GM12878 (cell line): ENCODE measurements around the gene RPS6KA2. TPM values are rescaled to one million over a fixed set of nuclear protein-coding genes. Genes with fewer than 3 reads are reported as not detected.

Experiments
- ATAC-seq: fragments of 200-7000 bp; cut with Tn5 transposase; 3 replicates; pipeline ENCODE4 v1.9.1; 2020; ENCODE audit warnings: mild to moderate bottlenecking, moderate library complexity
- BruUV-seq: library from RNA; stranded (reverse); fragments of 400-500 nt; replicated peaks from 2 replicates; lab custom pipeline; 2021; lab: Mats Ljungman, UMichigan
- CTCF ChIA-PET: fragments of 300-600 bp; sonication (Branson Sonifier 250); formaldehyde crosslinking; extraction: SDS; loops from one replicate; lab custom pipeline; 2021; ENCODE audit warnings: inconsistent platforms; lab: Yijun Ruan, JAX
- POLR2A ChIA-PET: fragments of 350-600 bp; formaldehyde crosslinking; extraction: SDS; loops from one replicate; lab custom pipeline; 2021; ENCODE audit warnings: inconsistent platforms; lab: Charles Lee
- RAD21 ChIA-PET: fragments of 300-600 bp; sonication (Branson Sonifier 250); formaldehyde crosslinking; loops from one replicate; lab custom pipeline; 2023; ENCODE audit warnings: antibody characterized with exemption; ENCODE audit not compliant: unreplicated experiment; lab: Charles Lee
- SMC1A ChIA-PET: fragments of 300-600 bp; sonication (Branson Sonifier 250); formaldehyde crosslinking; loops from one replicate; lab custom pipeline; 2023; ENCODE audit not compliant: unreplicated experiment, uncharacterized antibody; lab: Charles Lee
- DNase-seq: peaks from one replicate; pipeline ENCODE4 v3.0.0-alpha.2; 2011; ENCODE audit warnings: low read depth, low spot score
- FAIRE-seq: peaks from 3 replicates; lab custom pipeline; 2011; peaks lifted over from hg19 to GRCh38; lab: Jason Lieb, UNC
- H2AFZ ChIP-seq: 2 replicates; pipeline ENCODE4 v1.6.0; 2011; ENCODE audit warnings: low read depth, low read length, control low read depth; ENCODE audit not compliant: control insufficient read depth
- H3K27ac ChIP-seq: 2 replicates; pipeline ENCODE4 v1.5.1; 2011; ENCODE audit warnings: control low read depth; ENCODE audit not compliant: control insufficient read depth, insufficient read depth
- H3K27me3 ChIP-seq, 2 experiments: replicated peaks in 1 of 2; 2 replicates each; pipeline versions ENCODE4 v1.6.0 to v1.6.1; 2011; ENCODE audit warnings: low read length in 1 of 2; ENCODE audit not compliant: control insufficient read depth in 2 of 2, insufficient read depth in 2 of 2
- H3K36me3 ChIP-seq, 2 experiments: 2 replicates each; pipeline ENCODE4 v1.5.1; 2011; ENCODE audit warnings: low read length in 1 of 2; ENCODE audit not compliant: control insufficient read depth in 2 of 2, insufficient read depth in 2 of 2
- H3K4me1 ChIP-seq: 2 replicates; pipeline ENCODE4 v1.6.1; 2011; ENCODE audit warnings: mild to moderate bottlenecking, low read length, moderate library complexity, mixed read lengths; ENCODE audit not compliant: control insufficient read depth, insufficient read depth
- H3K4me2 ChIP-seq: 2 replicates; pipeline ENCODE4 v1.6.0; 2011; ENCODE audit warnings: control low read depth; ENCODE audit not compliant: control insufficient read depth, insufficient read depth
- H3K4me3 ChIP-seq: fragments of 200-600 bp; sonication (generic); 2 replicates; pipeline ENCODE4 v1.5.1; 2016
- H3K79me2 ChIP-seq: 2 replicates; pipeline ENCODE4 v1.6.0; 2011; ENCODE audit warnings: low read length; ENCODE audit not compliant: control insufficient read depth, insufficient read depth
- H3K9ac ChIP-seq: 2 replicates; pipeline ENCODE4 v1.8.0; 2011; ENCODE audit warnings: low read length, control low read depth, mixed read lengths; ENCODE audit not compliant: control insufficient read depth, insufficient read depth
- H3K9me3 ChIP-seq: replicated peaks from 3 replicates; pipeline ENCODE4 v1.5.1; 2011; ENCODE audit warnings: mild to moderate bottlenecking, low read length; ENCODE audit not compliant: control insufficient read depth, insufficient read depth
- H4K20me1 ChIP-seq: 2 replicates; pipeline ENCODE4 v1.6.0; 2011; ENCODE audit not compliant: control insufficient read depth, insufficient read depth
- ASH2L ChIP-seq: fragments of 300-600, 200-600 bp; sonication (generic); IDR thresholded peaks from 2 replicates; pipeline ENCODE4 v1.6.1; 2017; ENCODE audit warnings: low read depth, mild to moderate bottlenecking, borderline replicate concordance
- ATF7 ChIP-seq: fragments of 450-650 bp; IDR thresholded peaks from 2 replicates; pipeline ENCODE4 v1.6.1; 2016; ENCODE audit warnings: low read depth, mild to moderate bottlenecking
- CREB1 ChIP-seq: IDR thresholded peaks from 2 replicates; pipeline ENCODE4 v1.6.1; 2012; ENCODE audit warnings: low read depth, mild to moderate bottlenecking, inconsistent platforms
- EED ChIP-seq: sonication (generic); IDR thresholded peaks from 2 replicates; pipeline ENCODE4 v1.6.1; 2016; ENCODE audit warnings: antibody characterized with exemption, low read depth
- IKZF2 ChIP-seq, 2 experiments: fragments of 450-650 bp; IDR thresholded peaks; 2 replicates each; pipeline ENCODE4 v1.6.1; 2017; ENCODE audit warnings: mild to moderate bottlenecking in 2 of 2, moderate library complexity in 2 of 2
- MYB ChIP-seq: fragments of 150-350 bp; IDR thresholded peaks from 2 replicates; pipeline ENCODE4 v1.6.1; 2014; ENCODE audit warnings: mild to moderate bottlenecking, low read depth, low read length, borderline replicate concordance
- NRF1 ChIP-seq: conservative IDR thresholded peaks from 2 replicates; pipeline ENCODE4 v1.6.1; 2011; ENCODE audit warnings: mild to moderate bottlenecking, low read depth, low read length, improper control_type of control experiment
- PBX3 ChIP-seq: IDR thresholded peaks from 2 replicates; pipeline ENCODE4 v1.6.1; 2011; ENCODE audit warnings: mild to moderate bottlenecking, low read depth, low read length, moderate library complexity; ENCODE audit not compliant: insufficient replicate concordance
- STAT3 ChIP-seq: IDR thresholded peaks from 2 replicates; pipeline ENCODE4 v1.6.1; 2011; ENCODE audit warnings: low read depth, low read length, improper control_type of control experiment
- SUPT20H ChIP-seq: IDR thresholded peaks from 2 replicates; pipeline ENCODE4 v1.6.1; 2011; ENCODE audit warnings: low read depth, mild to moderate bottlenecking, low read length, moderate library complexity, borderline replicate concordance; ENCODE audit not compliant: control insufficient read depth
- WGBS: methylation state at CpG from one replicate; pipeline ENCODE4 v1.1.6; 2016; ENCODE audit warnings: low lambda C conversion rate; ENCODE audit not compliant: insufficient replicate concordance, insufficient coverage; ENCODE audit errors: missing lambda C conversion rate; 5-methylcytosine and 5-hydroxymethylcytosine counted together
- in situ Hi-C: fragments of 300-500 bp; cut with MboI; formaldehyde crosslinking; loops from 9 replicates; pipeline ENCODE4 v1.14.3; 2018; ENCODE audit warnings: mixed read lengths
- intact Hi-C: fragments of 100-400 bp; cut with micrococcal nuclease; formaldehyde crosslinking; loops from one replicate; pipeline ENCODE4 v1.14.2; 2022; ENCODE audit not compliant: unreplicated experiment
- polyA plus RNA-seq, 11 experiments: library from polyadenylated mRNA; depleted of rRNA in 4 of 11; unstranded in 6 of 11; stranded (reverse) in 5 of 11; fragments of >200 nt; fragmentation: Nextera tagmentation in 4 of 11; fragmentation: Illumina TruSeq in 1 of 11; extraction: Ambion mirVana in 4 of 11; extraction: Trizol in 1 of 11; gene quantifications; 1 replicate in 1 of 11; 2 replicates in 10 of 11; pipeline versions ENCODE4 v1.2.1 to v1.2.3, GENCODE V29; 2011 to 2016; ENCODE audit warnings: inconsistent platforms in 2 of 11, missing spikeins in 2 of 11, low read depth in 1 of 11
- total RNA-seq, 4 experiments: library from RNA; depleted of rRNA in 3 of 4; stranded (reverse); fragments of >200 nt in 3 of 4; fragmentation: Illumina TruSeq in 1 of 4; extraction: Trizol in 1 of 4; gene quantifications; 2 replicates each; pipeline versions ENCODE4 v1.2.1 to v1.2.3, GENCODE V29; 2013 to 2021
- TF ChIP-seq, protein P1 (sequence below): fragments of 450-650 bp; IDR thresholded peaks from 2 replicates; pipeline ENCODE4 v1.6.1; 2017; ENCODE audit warnings: antibody characterized with exemption, mild to moderate bottlenecking, moderate library complexity
- TF ChIP-seq, protein P2 (sequence below): fragments of 450-650 bp; IDR thresholded peaks from 2 replicates; pipeline ENCODE4 v1.6.1; 2018; ENCODE audit warnings: borderline replicate concordance, mild to moderate bottlenecking; ENCODE audit not compliant: partially characterized antibody
- TF ChIP-seq, protein P3 (sequence below): IDR thresholded peaks from 2 replicates; pipeline ENCODE4 v1.6.1; 2012; ENCODE audit warnings: improper control_type of control experiment, low read depth, low read length; ENCODE audit not compliant: insufficient replicate concordance

RPS6KA2 gene
- total and polyA plus RNA-seq, 10 of the 15 experiments (the other 5 are each of a cell fraction or from before 2014, with no cell fraction given): 0.02 to 1.0 (median 0.22) TPM; not detected in 1

DNA sequence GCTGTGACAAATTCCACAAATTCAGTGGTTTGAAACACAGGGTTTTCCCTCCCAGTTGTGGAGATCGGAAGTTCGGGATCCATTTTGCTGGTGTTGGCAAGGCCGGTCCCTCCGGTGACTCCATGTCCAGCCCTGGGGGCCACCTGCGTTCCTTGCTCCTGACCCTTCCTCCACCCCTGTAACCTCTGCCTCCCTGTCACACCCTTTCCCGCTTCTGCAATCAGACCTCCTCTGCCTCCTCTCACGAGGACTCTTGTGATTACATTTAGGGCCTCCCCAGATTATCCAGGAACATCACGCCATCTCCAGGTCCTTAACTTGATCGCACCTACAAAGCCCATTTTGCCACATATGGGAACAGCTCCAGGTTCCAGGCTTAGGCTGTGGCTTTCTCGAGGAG, 12.5 kb downstream of the RPS6KA2 start:
- RAD21 ChIA-PET: no interaction called here
- DNase-seq: no peak
- TF ChIP-seq IKZF2 (IDR thresholded peaks at IDR 0.05): no peak
- no peak for TF ChIP-seq MYB
- TF ChIP-seq PBX3: no peak
- TF ChIP-seq NRF1: no peak
- no peak for TF ChIP-seq STAT3
- TF ChIP-seq, protein P1, sequence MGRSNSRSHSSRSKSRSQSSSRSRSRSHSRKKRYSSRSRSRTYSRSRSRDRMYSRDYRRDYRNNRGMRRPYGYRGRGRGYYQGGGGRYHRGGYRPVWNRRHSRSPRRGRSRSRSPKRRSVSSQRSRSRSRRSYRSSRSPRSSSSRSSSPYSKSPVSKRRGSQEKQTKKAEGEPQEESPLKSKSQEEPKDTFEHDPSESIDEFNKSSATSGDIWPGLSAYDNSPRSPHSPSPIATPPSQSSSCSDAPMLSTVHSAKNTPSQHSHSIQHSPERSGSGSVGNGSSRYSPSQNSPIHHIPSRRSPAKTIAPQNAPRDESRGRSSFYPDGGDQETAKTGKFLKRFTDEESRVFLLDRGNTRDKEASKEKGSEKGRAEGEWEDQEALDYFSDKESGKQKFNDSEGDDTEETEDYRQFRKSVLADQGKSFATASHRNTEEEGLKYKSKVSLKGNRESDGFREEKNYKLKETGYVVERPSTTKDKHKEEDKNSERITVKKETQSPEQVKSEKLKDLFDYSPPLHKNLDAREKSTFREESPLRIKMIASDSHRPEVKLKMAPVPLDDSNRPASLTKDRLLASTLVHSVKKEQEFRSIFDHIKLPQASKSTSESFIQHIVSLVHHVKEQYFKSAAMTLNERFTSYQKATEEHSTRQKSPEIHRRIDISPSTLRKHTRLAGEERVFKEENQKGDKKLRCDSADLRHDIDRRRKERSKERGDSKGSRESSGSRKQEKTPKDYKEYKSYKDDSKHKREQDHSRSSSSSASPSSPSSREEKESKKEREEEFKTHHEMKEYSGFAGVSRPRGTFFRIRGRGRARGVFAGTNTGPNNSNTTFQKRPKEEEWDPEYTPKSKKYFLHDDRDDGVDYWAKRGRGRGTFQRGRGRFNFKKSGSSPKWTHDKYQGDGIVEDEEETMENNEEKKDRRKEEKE: no peak
- TF ChIP-seq ASH2L: no peak
- TF ChIP-seq EED: no peak
- TF ChIP-seq CREB1: no peak
- TF ChIP-seq, protein P2, sequence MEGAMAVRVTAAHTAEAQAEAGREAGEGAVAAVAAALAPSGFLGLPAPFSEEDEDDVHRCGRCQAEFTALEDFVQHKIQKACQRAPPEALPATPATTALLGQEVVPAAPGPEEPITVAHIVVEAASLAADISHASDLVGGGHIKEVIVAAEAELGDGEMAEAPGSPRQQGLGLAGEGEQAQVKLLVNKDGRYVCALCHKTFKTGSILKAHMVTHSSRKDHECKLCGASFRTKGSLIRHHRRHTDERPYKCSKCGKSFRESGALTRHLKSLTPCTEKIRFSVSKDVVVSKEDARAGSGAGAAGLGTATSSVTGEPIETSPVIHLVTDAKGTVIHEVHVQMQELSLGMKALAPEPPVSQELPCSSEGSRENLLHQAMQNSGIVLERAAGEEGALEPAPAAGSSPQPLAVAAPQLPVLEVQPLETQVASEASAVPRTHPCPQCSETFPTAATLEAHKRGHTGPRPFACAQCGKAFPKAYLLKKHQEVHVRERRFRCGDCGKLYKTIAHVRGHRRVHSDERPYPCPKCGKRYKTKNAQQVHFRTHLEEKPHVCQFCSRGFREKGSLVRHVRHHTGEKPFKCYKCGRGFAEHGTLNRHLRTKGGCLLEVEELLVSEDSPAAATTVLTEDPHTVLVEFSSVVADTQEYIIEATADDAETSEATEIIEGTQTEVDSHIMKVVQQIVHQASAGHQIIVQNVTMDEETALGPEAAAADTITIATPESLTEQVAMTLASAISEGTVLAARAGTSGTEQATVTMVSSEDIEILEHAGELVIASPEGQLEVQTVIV: no peak
- TF ChIP-seq, protein P3, sequence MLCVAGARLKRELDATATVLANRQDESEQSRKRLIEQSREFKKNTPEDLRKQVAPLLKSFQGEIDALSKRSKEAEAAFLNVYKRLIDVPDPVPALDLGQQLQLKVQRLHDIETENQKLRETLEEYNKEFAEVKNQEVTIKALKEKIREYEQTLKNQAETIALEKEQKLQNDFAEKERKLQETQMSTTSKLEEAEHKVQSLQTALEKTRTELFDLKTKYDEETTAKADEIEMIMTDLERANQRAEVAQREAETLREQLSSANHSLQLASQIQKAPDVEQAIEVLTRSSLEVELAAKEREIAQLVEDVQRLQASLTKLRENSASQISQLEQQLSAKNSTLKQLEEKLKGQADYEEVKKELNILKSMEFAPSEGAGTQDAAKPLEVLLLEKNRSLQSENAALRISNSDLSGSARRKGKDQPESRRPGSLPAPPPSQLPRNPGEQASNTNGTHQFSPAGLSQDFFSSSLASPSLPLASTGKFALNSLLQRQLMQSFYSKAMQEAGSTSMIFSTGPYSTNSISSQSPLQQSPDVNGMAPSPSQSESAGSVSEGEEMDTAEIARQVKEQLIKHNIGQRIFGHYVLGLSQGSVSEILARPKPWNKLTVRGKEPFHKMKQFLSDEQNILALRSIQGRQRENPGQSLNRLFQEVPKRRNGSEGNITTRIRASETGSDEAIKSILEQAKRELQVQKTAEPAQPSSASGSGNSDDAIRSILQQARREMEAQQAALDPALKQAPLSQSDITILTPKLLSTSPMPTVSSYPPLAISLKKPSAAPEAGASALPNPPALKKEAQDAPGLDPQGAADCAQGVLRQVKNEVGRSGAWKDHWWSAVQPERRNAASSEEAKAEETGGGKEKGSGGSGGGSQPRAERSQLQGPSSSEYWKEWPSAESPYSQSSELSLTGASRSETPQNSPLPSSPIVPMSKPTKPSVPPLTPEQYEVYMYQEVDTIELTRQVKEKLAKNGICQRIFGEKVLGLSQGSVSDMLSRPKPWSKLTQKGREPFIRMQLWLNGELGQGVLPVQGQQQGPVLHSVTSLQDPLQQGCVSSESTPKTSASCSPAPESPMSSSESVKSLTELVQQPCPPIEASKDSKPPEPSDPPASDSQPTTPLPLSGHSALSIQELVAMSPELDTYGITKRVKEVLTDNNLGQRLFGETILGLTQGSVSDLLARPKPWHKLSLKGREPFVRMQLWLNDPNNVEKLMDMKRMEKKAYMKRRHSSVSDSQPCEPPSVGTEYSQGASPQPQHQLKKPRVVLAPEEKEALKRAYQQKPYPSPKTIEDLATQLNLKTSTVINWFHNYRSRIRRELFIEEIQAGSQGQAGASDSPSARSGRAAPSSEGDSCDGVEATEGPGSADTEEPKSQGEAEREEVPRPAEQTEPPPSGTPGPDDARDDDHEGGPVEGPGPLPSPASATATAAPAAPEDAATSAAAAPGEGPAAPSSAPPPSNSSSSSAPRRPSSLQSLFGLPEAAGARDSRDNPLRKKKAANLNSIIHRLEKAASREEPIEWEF: no peak
- TF ChIP-seq SUPT20H: no peak
- no peak for TF ChIP-seq ATF7
- TF ChIP-seq, all 136 proteins: peak for 0
- POLR2A ChIA-PET: no interaction called here
- Histone ChIP-seq H3K27ac (no peak overlapping the region), H3K27me3 (no peaks in the 10 kb centered on the region), H4K20me1 (no peaks in the 10 kb centered on the region; the same call in 1 of the 2 replicates), H2AFZ (no peak overlapping the region), H3K79me2 (no peaks in the 10 kb centered on the region), H3K4me2 (no peak overlapping the region), H3K4me3 (no peak overlapping the region), H3K9me3 (no peaks in the 10 kb centered on the region), H3K4me1 (no peaks in the 10 kb centered on the region), H3K36me3 (no peaks in the 10 kb centered on the region), H3K9ac (no peak overlapping the region)
- in situ Hi-C loops: no loop called here
- no peak for FAIRE-seq
- ATAC-seq: no peak
- 78% methylated on average over 10 of the region's 10 CpGs for WGBS
- SMC1A ChIA-PET: no interaction called here
- CTCF ChIA-PET: no interaction called here
- intact Hi-C loops: no loop called here
- no TSS peak for BruUV-seq
